ENCODE data around the gene FAM222A.
A peak's percentile ranks its signal among the peaks of the same experiment; 100 is the strongest.

Gene FAM222A

GRCh38 chr12:109706747-109707469 is 6.7 kb upstream of the FAM222A start:
- FAIRE-seq (no peak), DNase-seq (ENCODE audit: insufficient read length, low spot score) (peak; percentile 72)
- no peak for TF ChIP-seq CTCF (IDR thresholded peaks at IDR 0.05; ENCODE audit: insufficient read depth, missing control alignments)

GRCh38 chr12:109707470-109707821 is 6.2 kb upstream of the FAM222A start:
- no peak for TF ChIP-seq CTCF (IDR thresholded peaks at IDR 0.05; ENCODE audit: insufficient read depth, missing control alignments)
- DNase-seq (ENCODE audit: insufficient read length, low spot score) (no peak), FAIRE-seq (no peak)

- no peak for FAIRE-seq
- TF ChIP-seq CTCF (IDR thresholded peaks at IDR 0.05; ENCODE audit: insufficient read depth, missing control alignments) = no peak
Measured at GRCh38 chr12:109708939-109709338, 4.7 kb upstream of the FAM222A start.

GRCh38 chr12:109709401-109709991 is 4.1 kb upstream of the FAM222A start:
- TF ChIP-seq CTCF (IDR thresholded peaks at IDR 0.05; ENCODE audit: insufficient read depth, missing control alignments) = no peak
- DNase-seq (ENCODE audit: insufficient read length, low spot score) (no peak), FAIRE-seq (no peak)

More at GRCh38 chr12:109708939-109709338, 4.7 kb upstream of the FAM222A start:
- no peak for DNase-seq (ENCODE audit: insufficient read length, low spot score)

- TF ChIP-seq CTCF (IDR thresholded peaks at IDR 0.05; ENCODE audit: insufficient read depth, missing control alignments) = no peak
- DNase-seq (ENCODE audit: insufficient read length, low spot score) (no peak), FAIRE-seq (no peak)
Measured at GRCh38 chr12:109710205-109710746, 3.3 kb upstream of the FAM222A start.

- no peak for TF ChIP-seq CTCF (IDR thresholded peaks at IDR 0.05; ENCODE audit: insufficient read depth, missing control alignments)
- DNase-seq (ENCODE audit: insufficient read length, low spot score) (no peak), FAIRE-seq (no peak)
Measured at GRCh38 chr12:109710747-109711595, 2.7 kb upstream of the FAM222A start.
